ENCODE measurements around the gene TLR1.
"Not testable (repeated sequence)": the region's sequence is repeated elsewhere in the genome, so short reads cannot be mapped to it uniquely, and the experiment has no call there.

TLR1 gene

GRCh38 chr4:38775326-38775725 lies 29.3 kb downstream of the TLR1 start:
- TF ChIP-seq POLR2A (IDR thresholded peaks at IDR 0.05; ENCODE audit: extremely low read depth, insufficient read length) = no peak
- TF ChIP-seq MYC (IDR thresholded peaks at IDR 0.05; ENCODE audit: low read depth, low read length) = no peak
- no peak for TF ChIP-seq CTCF (IDR thresholded peaks at IDR 0.05; ENCODE audit: low read depth, low read length)
- TF ChIP-seq, protein P1, sequence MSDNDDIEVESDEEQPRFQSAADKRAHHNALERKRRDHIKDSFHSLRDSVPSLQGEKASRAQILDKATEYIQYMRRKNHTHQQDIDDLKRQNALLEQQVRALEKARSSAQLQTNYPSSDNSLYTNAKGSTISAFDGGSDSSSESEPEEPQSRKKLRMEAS (IDR thresholded peaks at IDR 0.05; ENCODE audit: low read depth, low read length) = no peak
- H3K4me3 ChIP-seq (ENCODE audit: low read depth, low read length) = no peak overlapping the region
- DNase-seq (ENCODE audit: low read depth) = no peak

DNA sequence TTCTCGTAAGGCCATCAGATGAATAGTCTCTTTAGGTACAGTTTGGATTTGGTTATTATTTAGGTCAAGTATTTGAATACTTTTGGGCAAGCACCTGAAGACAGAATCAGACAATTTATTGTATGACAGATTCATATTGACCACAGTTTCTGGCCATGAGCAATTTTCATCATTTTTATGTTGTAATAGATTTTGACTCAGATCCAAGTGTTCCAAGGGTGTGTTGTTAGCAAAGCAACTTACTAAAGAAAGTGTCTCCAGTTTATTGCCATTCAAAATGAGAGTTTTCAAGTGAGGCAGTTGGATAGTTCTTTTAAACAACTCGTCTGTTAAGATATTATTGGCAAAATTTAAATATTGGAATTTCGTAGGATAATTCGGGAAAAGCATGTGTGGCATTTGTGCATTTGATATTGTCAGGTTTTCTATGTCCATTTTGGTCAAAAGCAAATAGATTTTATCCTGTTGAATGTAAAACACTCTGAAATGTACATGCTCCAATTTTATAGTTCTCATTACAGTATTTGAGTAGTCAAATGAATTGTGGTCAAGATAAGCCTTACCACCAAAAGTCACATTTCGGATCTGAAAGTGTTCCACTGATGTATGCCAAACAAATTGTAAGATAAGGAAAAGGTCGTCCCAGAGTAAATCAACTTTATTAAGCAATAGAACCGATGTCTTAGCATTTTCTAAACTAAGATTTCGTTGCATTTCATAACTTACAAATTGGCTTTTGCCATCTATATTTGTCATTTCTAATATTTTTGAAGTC lies 30.2 kb downstream of the TLR1 start:
- TF ChIP-seq CTCF (IDR thresholded peaks at IDR 0.05; ENCODE audit: low read depth, low read length) (no peak), POLR2A (IDR thresholded peaks at IDR 0.05; ENCODE audit: extremely low read depth, insufficient read length) (no peak), MYC (IDR thresholded peaks at IDR 0.05; ENCODE audit: low read depth, low read length) (no peak)
- TF ChIP-seq, protein P1 (IDR thresholded peaks at IDR 0.05; ENCODE audit: low read depth, low read length) = no peak
- DNase-seq (ENCODE audit: low read depth) = no peak
- no peak overlapping the region for H3K4me3 ChIP-seq (ENCODE audit: low read depth, low read length)

- H3K4me3 ChIP-seq (ENCODE audit: low read depth, low read length); DNase-seq (ENCODE audit: low read depth): not testable (repeated sequence)
These were observed 34.3 kb downstream of the TLR1 start for GRCh38 chr4:38770281-38770680.

- no peak overlapping the region for H3K4me3 ChIP-seq (ENCODE audit: low read depth, low read length)
- TF ChIP-seq, protein P1 (IDR thresholded peaks at IDR 0.05; ENCODE audit: low read depth, low read length) = no peak
- TF ChIP-seq MYC (IDR thresholded peaks at IDR 0.05; ENCODE audit: low read depth, low read length) = no peak
- TF ChIP-seq CTCF (IDR thresholded peaks at IDR 0.05; ENCODE audit: low read depth, low read length) = no peak
- no peak for TF ChIP-seq POLR2A (IDR thresholded peaks at IDR 0.05; ENCODE audit: extremely low read depth, insufficient read length)
- no peak for DNase-seq (ENCODE audit: low read depth)
These were observed 34.7 kb downstream of the TLR1 start for GRCh38 chr4:38769857-38770256.

- DNase-seq (ENCODE audit: low read depth) = no peak
- TF ChIP-seq MYC (IDR thresholded peaks at IDR 0.05; ENCODE audit: low read depth, low read length) (no peak), CTCF (IDR thresholded peaks at IDR 0.05; ENCODE audit: low read depth, low read length) (no peak), POLR2A (IDR thresholded peaks at IDR 0.05; ENCODE audit: extremely low read depth, insufficient read length) (no peak)
- TF ChIP-seq, protein P1 (IDR thresholded peaks at IDR 0.05; ENCODE audit: low read depth, low read length) = no peak
- no peak overlapping the region for H3K4me3 ChIP-seq (ENCODE audit: low read depth, low read length)
These were observed 35.1 kb downstream of the TLR1 start for GRCh38 chr4:38769441-38769840.

- DNase-seq (ENCODE audit: low read depth) = no peak
- TF ChIP-seq, protein P1 (IDR thresholded peaks at IDR 0.05; ENCODE audit: low read depth, low read length) = no peak
- TF ChIP-seq POLR2A (IDR thresholded peaks at IDR 0.05; ENCODE audit: extremely low read depth, insufficient read length) (no peak), MYC (IDR thresholded peaks at IDR 0.05; ENCODE audit: low read depth, low read length) (no peak), CTCF (IDR thresholded peaks at IDR 0.05; ENCODE audit: low read depth, low read length) (no peak)
- no peak overlapping the region for H3K4me3 ChIP-seq (ENCODE audit: low read depth, low read length)
These were observed 35.6 kb downstream of the TLR1 start for GRCh38 chr4:38768968-38769394.

- H3K4me3 ChIP-seq (ENCODE audit: low read depth, low read length); DNase-seq (ENCODE audit: low read depth): not testable (repeated sequence)
These were observed 37.7 kb downstream of the TLR1 start for GRCh38 chr4:38766940-38767339.

Data from NB4 (cell line).